Mucosa of rectum (tissue), 2 donors: Measurements from ENCODE around the gene ANKRD36C.
"Not testable (repeated sequence)": the region's sequence is repeated elsewhere in the genome, so short reads cannot be mapped to it uniquely, and the experiment has no call there.

Source experiments
- H3K27ac ChIP-seq, 2 donors: one replicate each; pipeline ENCODE4 v1.7.0; 2013; ENCODE audit warnings: inconsistent platforms in 2 of 2, low read depth in 2 of 2, low read length in 2 of 2
- H3K27me3 ChIP-seq, 2 donors: one replicate each; pipeline ENCODE4 v1.7.0; 2013; ENCODE audit warnings: low read length in 2 of 2; ENCODE audit not compliant: control insufficient read depth in 2 of 2, insufficient read depth in 2 of 2
- H3K36me3 ChIP-seq, 2 donors: one replicate each; pipeline ENCODE4 v1.7.0; 2013; ENCODE audit warnings: low read length in 2 of 2; ENCODE audit not compliant: control insufficient read depth in 2 of 2, insufficient read depth in 2 of 2
- H3K4me1 ChIP-seq, 2 donors: one replicate each; pipeline ENCODE4 v1.7.0; 2013; ENCODE audit warnings: low read length in 2 of 2, mild to moderate bottlenecking in 1 of 2; ENCODE audit not compliant: control insufficient read depth in 2 of 2, insufficient read depth in 2 of 2
- H3K4me3 ChIP-seq, 2 donors: one replicate each; pipeline ENCODE4 v1.7.0; 2013; ENCODE audit warnings: low read length in 2 of 2
- H3K9ac ChIP-seq, 2 donors: one replicate each; pipeline ENCODE4 v1.7.0; 2013; ENCODE audit warnings: low read length in 2 of 2, low read depth in 1 of 2, mild to moderate bottlenecking in 1 of 2
- H3K9me3 ChIP-seq, 2 donors: one replicate each; pipeline ENCODE4 v1.7.0; 2013; ENCODE audit warnings: low read length in 2 of 2; ENCODE audit not compliant: control insufficient read depth in 2 of 2
- donor health status: healthy.
- donor health status: Normal muscosa, but diverticular disease.

Gene ANKRD36C

GRCh38 chr2:95991351-95992094 lies at the start of gene ANKRD36C:
Gene ANKRD36C, minus strand, starts transcription at chr2:95991824. Its CDS starts 116 bp downstream, at chr2:95991708.
- Histone ChIP-seq H3K27ac (peak within 1 kb of the TSS; percentile 91 to 95), H3K4me3 (peak within 1 kb of the TSS; percentile 88 to 92), H3K9ac (peak within 1 kb of the TSS; percentile 89 to 90)
- not testable (repeated sequence) for H3K9me3 ChIP-seq, H3K4me1 ChIP-seq, H3K27me3 ChIP-seq, H3K36me3 ChIP-seq

- H3K36me3 ChIP-seq, H3K9me3 ChIP-seq, H3K27me3 ChIP-seq, H3K4me3 ChIP-seq, H3K27ac ChIP-seq, H3K4me1 ChIP-seq, H3K9ac ChIP-seq: not testable (repeated sequence)
Measured at GRCh38 chr2:96035554-96035953, 43.9 kb upstream of the ANKRD36C start.

DNA sequence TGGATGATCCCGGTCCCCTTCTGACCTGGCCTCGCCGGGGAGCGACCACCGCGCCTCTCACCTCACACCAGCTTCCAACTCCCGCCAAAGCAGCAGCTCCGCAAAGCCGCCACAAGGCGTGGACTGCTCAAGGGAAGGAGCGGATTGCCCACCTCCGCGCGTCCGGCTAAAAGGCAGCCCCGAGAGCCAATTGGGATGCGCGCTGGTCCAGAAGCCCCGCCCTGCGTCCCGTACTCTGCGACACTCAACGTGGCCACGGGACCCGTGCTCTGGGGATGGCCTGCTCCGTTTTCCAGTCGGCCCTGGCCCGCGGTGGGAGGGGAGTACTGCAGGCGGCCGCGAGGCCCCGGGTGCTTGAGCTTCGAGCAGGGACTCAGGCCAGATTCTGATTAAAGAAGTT lies 43.2 kb upstream of the ANKRD36C start, which contains the start of gene GPAT2:
GPAT2 (minus strand) TSS at position 125 of the 400 bp plus-strand sequence. CDS start 2,557 bp downstream, outside the sequence.
- not testable (repeated sequence) for H3K27ac ChIP-seq, H3K9ac ChIP-seq, H3K36me3 ChIP-seq, H3K27me3 ChIP-seq, H3K4me1 ChIP-seq, H3K4me3 ChIP-seq, H3K9me3 ChIP-seq

DNA sequence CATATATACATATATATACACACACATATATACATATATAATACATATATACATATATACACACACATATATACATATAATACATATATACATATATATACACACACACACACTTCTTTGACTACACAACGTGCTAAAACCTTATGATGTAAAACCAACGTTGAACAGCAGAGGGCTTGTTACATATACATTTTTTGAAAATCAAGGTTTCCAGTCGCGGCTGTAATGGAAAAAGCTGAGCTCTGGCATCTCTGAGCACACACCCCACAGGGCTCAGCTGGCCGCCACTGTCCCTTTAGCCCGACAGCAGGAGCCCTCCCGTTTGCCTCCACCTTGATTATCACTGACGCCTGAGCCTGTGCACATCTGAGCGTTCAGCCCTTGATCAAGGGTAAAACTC lies 42.4 kb upstream of the ANKRD36C start:
- not testable (repeated sequence) for H3K36me3 ChIP-seq, H3K9me3 ChIP-seq, H3K9ac ChIP-seq, H3K27me3 ChIP-seq, H3K4me3 ChIP-seq, H3K4me1 ChIP-seq, H3K27ac ChIP-seq

DNA sequence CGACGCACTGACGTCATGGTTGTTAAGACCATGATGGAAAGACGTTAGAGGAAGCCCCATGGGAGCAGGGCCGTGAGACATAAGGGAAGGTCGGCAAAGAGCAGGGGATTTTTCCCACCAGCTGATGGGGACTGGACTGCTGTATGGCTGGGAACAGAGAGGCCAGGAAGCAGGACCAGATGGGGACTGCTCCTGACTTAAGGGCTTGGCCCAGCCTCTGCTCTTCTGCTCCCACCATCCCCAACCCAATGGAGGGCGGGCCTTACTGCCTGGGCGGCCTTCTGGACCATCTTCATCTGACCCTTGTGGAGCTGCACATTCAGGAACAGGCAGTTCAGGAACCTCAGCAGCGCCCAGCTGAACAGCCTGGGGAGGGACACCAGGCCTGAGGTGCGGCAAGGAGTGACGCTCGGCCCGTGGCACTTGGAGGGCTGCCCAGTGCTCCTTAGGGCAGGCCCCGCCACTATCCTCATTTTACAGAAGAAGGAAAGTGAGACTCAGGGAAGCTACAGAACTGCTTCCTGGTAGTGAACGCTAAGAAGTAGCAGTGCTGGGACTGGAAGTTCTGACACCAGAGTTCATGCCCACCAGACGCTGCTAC lies 36.2 kb upstream of the ANKRD36C start:
- not testable (repeated sequence) for H3K4me1 ChIP-seq, H3K9ac ChIP-seq, H3K4me3 ChIP-seq, H3K27ac ChIP-seq, H3K9me3 ChIP-seq, H3K36me3 ChIP-seq, H3K27me3 ChIP-seq

GRCh38 chr2:96025755-96026154 lies 34.1 kb upstream of the ANKRD36C start:
- H3K36me3 ChIP-seq, H3K27ac ChIP-seq, H3K27me3 ChIP-seq, H3K4me3 ChIP-seq, H3K9ac ChIP-seq, H3K9me3 ChIP-seq, H3K4me1 ChIP-seq: not testable (repeated sequence)

DNA sequence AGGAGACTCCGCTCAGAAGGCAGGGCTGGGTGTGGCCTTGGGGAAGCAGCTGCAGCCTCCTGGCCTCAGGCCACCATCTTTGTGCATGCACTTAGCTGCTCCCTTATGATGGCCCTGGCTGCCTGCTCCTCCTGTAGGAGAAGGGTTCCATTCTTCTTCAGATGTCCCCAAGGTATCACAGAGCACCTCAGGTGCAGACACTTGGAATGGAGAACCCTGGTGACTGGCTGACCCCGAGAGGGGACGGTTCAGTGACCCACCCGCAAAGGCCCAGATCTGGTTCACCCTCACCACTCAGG lies 33.5 kb upstream of the ANKRD36C start:
- no peaks in the 10 kb centered on the region for H3K27me3 ChIP-seq
- H3K4me1 ChIP-seq = no peaks in the 10 kb centered on the region
- no peak overlapping the region for H3K27ac ChIP-seq
- H3K9me3 ChIP-seq = no peaks in the 10 kb centered on the region
- H3K4me3 ChIP-seq = no peak overlapping the region
- no peak overlapping the region for H3K9ac ChIP-seq
- H3K36me3 ChIP-seq = no peaks in the 10 kb centered on the region

DNA sequence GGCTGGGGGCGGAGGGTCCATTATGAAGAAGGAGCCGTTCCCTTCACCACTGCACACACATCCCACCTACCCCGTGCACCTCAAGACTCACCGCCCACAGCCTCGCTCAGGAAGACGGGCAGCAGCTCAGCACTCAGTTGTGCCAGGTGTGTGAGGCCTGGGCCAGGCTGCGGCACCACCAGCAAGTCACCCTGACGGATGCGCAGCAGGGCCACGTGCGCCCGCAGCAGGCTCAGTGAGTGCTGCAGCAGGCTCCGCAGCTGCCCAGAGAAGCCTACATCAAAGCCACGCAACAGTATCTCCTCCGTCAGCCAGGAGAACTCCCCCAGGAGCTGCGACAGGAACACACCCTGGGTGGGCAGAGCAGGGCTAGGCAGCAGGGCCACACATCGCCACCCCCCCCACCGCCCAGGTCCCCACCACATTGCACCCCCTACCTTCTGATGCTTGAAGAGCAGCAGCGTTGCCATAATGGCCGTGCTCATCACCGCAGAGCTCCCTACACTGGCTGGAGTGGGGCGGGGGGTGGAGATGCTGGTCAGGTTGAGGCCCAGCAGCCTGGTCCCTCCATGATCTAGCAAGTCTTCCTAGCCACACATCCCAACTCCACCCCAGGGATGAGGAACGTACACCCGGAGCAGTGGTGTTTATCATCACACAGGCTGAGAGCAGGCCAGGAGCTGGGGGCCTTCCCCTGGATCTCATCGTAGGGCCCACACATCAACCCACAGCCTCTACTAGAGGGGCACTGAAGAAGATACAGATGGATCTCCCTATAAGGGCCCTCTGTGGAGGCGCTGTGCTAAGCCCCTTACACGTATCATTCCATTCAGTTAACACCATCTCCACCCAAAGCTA lies 32.9 kb upstream of the ANKRD36C start:
- no peaks in the 10 kb centered on the region for H3K27me3 ChIP-seq
- H3K4me3 ChIP-seq = no peak overlapping the region
- H3K9ac ChIP-seq = no peak overlapping the region
- no peaks in the 10 kb centered on the region for H3K36me3 ChIP-seq
- no peak overlapping the region for H3K27ac ChIP-seq
- H3K4me1 ChIP-seq = no peaks in the 10 kb centered on the region
- no peaks in the 10 kb centered on the region for H3K9me3 ChIP-seq

DNA sequence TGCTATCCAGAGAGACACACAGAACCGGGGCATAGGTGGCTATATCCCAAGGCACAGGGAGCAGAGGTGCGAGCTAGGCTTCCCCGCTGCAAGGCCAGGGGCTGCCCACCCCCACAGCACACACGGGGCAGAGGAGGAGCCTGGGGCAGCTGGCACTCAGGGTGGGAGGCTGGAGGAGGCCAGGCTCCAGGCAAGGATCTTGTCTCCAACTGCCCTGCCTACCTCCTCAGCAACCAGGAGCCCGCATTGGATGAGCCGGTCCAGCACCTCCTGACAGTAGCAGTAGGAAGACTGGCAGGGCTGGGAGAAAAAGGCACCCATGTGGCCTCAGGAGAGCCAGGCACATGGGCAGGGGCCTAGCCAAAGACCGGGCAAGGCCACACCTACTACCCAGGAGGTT lies 32.1 kb upstream of the ANKRD36C start:
- H3K9me3 ChIP-seq, H3K27me3 ChIP-seq, H3K4me1 ChIP-seq, H3K4me3 ChIP-seq, H3K9ac ChIP-seq, H3K36me3 ChIP-seq, H3K27ac ChIP-seq: not testable (repeated sequence)

DNA sequence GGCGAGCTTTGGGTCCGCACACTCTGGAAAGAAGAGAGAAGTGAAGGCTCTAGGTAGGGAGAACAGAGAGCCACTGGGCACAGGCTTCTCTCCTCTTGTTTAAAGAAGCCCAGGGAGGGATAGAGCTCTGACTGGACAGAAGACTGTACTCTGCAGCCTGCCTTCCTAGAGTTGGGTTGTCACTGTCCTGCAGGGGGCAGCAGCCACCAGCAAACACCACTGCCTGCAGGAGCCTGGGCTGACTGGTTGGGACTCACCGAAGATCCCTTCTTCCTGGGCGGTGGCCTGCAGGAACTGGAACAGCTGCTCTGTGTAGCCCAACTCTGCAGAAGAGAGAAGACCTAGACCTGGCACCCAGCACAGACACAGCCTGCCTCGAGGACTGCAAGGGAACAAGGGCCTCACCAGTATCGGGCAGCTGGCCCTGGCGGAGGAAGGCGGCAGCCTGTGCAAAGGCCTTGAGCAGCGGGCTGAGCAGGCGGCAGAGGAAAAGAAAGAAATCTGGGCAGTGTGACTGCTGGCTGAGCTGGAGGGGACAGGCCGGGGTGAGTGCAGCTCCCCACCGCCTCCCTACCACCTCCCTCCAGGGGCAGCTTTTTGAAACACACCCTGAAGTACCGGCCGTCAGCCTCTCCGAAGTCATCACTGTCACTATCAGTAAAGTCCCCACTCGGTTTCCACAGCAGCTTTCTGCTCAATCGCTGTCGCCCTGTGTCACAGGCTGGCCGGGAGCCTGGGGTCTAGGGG lies 31.2 kb upstream of the ANKRD36C start:
- H3K27ac ChIP-seq, H3K4me3 ChIP-seq, H3K36me3 ChIP-seq, H3K9me3 ChIP-seq, H3K4me1 ChIP-seq, H3K9ac ChIP-seq, H3K27me3 ChIP-seq: not testable (repeated sequence)
